ENCODE data around the gene PRR33.

Gene PRR33

GRCh38 chr11:1923201-1923956 is 31.7 kb upstream of the PRR33 start:
- Histone ChIP-seq H3K4me1 (ENCODE audit: insufficient read depth, low read length) (peaks cover 3% of the 10 kb centered on the region; the same call in 1 of the 2 replicates), H3K9me3 (ENCODE audit: control insufficient read depth, insufficient read depth, low read length) (no peaks in the 10 kb centered on the region), H3K36me3 (ENCODE audit: insufficient read depth, low read length) (no peaks in the 10 kb centered on the region), H3K9ac (ENCODE audit: low read depth, low read length) (no peak overlapping the region)

GRCh38 chr11:1922481-1923081 is 30.9 kb upstream of the PRR33 start:
- Histone ChIP-seq H3K36me3 (ENCODE audit: insufficient read depth, low read length) (no peaks in the 10 kb centered on the region), H3K9me3 (ENCODE audit: control insufficient read depth, insufficient read depth, low read length) (no peaks in the 10 kb centered on the region), H3K4me1 (ENCODE audit: insufficient read depth, low read length) (peaks cover 3% of the 10 kb centered on the region; the same call in 1 of the 2 replicates), H3K9ac (ENCODE audit: low read depth, low read length) (no peak overlapping the region)

GRCh38 chr11:1921574-1922141 is 30.0 kb upstream of the PRR33 start:
- Histone ChIP-seq H3K9ac (ENCODE audit: low read depth, low read length) (no peak overlapping the region), H3K36me3 (ENCODE audit: insufficient read depth, low read length) (no peaks in the 10 kb centered on the region), H3K4me1 (ENCODE audit: insufficient read depth, low read length) (no peaks in the 10 kb centered on the region; the same call in 1 of the 2 replicates), H3K9me3 (ENCODE audit: control insufficient read depth, insufficient read depth, low read length) (no peaks in the 10 kb centered on the region)

- H3K9me3 ChIP-seq (ENCODE audit: control insufficient read depth, insufficient read depth, low read length) = no peaks in the 10 kb centered on the region
- H3K9ac ChIP-seq (ENCODE audit: low read depth, low read length) = no peak overlapping the region
- no peaks in the 10 kb centered on the region for H3K4me1 ChIP-seq (ENCODE audit: insufficient read depth, low read length)
- no peaks in the 10 kb centered on the region for H3K36me3 ChIP-seq (ENCODE audit: insufficient read depth, low read length)
Measured at GRCh38 chr11:1920909-1921573, 29.3 kb upstream of the PRR33 start.

DNA sequence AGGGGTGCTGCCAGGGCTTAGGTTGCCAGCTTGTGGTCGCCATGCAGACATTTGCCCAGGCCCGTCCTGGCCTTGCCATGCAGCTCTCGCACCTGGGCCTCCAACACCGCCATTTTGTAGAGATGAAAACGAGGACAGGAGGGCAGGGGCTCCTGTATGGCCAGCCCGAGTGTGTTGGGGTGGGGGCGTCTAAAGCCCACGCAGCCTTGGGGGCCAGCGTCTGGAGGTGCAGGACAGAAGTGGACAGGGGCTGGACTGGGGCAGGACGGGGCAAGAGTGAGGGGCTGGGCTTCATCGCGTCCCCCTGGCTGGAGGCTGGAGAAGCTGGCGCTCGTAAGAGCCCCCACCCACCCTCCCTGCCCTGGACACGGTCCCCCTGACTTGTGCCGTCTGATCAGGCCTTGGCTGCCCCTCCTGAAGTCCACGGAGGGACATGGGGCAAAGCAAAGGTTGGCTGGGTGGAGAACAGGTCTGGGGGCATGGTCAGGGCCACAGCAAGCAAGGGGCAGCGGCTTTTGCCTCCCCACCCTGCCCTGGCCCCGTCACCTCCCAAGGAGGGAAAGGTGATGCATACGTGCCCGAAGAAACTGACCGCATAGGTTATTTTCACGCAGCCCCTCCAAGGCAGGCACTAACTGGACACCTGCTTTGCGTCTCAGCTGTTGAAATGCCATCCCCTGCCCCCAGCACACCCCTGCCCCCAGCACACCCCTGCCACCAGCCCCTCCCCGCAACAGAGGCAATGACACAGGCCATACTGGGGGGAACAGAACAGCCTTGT is 28.6 kb upstream of the PRR33 start:
- Histone ChIP-seq H3K4me1 (ENCODE audit: insufficient read depth, low read length) (no peaks in the 10 kb centered on the region), H3K9ac (ENCODE audit: low read depth, low read length) (no peak overlapping the region), H3K36me3 (ENCODE audit: insufficient read depth, low read length) (no peaks in the 10 kb centered on the region), H3K9me3 (ENCODE audit: control insufficient read depth, insufficient read depth, low read length) (no peaks in the 10 kb centered on the region)

GRCh38 chr11:1919391-1920127 is 27.9 kb upstream of the PRR33 start, which contains the start of gene TNNT3:
Gene TNNT3, plus strand, starts transcription at chr11:1919703. Its CDS starts 3,172 bp downstream, at chr11:1922875.
- H3K9ac ChIP-seq (ENCODE audit: low read depth, low read length) = no peak within 1 kb of the TSS
- no peaks in the 10 kb centered on the region for H3K4me1 ChIP-seq (ENCODE audit: insufficient read depth, low read length)
- H3K36me3 ChIP-seq (ENCODE audit: insufficient read depth, low read length) = no peaks in the 10 kb centered on the region
- H3K9me3 ChIP-seq (ENCODE audit: control insufficient read depth, insufficient read depth, low read length) = no peaks in the 10 kb centered on the region

DNA sequence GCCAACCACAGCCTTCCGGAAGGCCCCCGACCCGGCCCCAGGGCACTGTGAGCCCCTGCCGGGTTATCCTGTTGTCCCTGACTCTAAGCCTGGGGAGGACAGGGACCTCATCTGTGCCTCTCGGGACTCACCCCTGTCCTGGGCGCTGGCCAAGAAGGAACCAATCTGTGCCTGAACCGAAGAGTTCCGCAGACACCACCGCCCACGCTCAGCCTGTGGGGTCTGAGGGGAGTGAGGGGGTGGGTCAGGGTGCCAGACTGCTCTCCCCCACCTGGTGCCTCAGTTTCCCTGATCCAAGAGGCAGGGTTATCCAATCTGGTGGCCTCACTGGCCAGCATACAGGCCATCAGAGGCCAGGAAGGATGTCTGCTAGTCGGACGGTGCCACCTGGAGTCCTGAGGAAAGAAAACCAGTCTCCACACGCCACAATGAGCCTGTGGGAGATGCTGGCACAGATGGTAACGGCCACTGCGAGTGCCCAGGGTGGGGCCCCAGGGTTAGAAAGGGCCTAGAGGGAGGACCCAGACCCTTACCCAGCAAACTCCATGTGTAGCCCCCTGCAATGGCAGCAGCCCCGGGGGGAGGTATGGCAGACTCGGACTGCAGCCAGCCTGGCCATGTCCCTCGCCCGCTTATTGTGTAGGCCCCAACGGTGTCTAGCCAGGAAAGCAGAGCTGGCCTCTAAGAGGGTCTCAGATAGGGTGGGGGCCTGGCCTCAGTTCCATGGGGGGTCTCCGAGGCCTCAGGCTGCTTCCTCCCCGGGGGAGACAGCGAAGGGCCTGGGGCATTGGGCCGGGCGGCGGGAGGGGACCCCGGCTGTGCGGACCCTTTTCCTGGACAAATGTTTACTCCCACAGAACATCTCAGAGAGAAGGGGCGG is 27.0 kb upstream of the PRR33 start:
- Histone ChIP-seq H3K36me3 (ENCODE audit: insufficient read depth, low read length) (no peaks in the 10 kb centered on the region), H3K9ac (ENCODE audit: low read depth, low read length) (no peak overlapping the region), H3K9me3 (ENCODE audit: control insufficient read depth, insufficient read depth, low read length) (no peaks in the 10 kb centered on the region), H3K4me1 (ENCODE audit: insufficient read depth, low read length) (no peaks in the 10 kb centered on the region)

GRCh38 chr11:1917523-1918435 is 26.1 kb upstream of the PRR33 start:
- H3K4me1 ChIP-seq (ENCODE audit: insufficient read depth, low read length) = no peaks in the 10 kb centered on the region
- H3K9me3 ChIP-seq (ENCODE audit: control insufficient read depth, insufficient read depth, low read length) = no peaks in the 10 kb centered on the region
- no peak overlapping the region for H3K9ac ChIP-seq (ENCODE audit: low read depth, low read length)
- H3K36me3 ChIP-seq (ENCODE audit: insufficient read depth, low read length) = no peaks in the 10 kb centered on the region

GRCh38 chr11:1916986-1917522 is 25.4 kb upstream of the PRR33 start:
- Histone ChIP-seq H3K4me1 (ENCODE audit: insufficient read depth, low read length) (no peaks in the 10 kb centered on the region), H3K9ac (ENCODE audit: low read depth, low read length) (no peak overlapping the region), H3K9me3 (ENCODE audit: control insufficient read depth, insufficient read depth, low read length) (no peaks in the 10 kb centered on the region), H3K36me3 (ENCODE audit: insufficient read depth, low read length) (no peaks in the 10 kb centered on the region)

DNA sequence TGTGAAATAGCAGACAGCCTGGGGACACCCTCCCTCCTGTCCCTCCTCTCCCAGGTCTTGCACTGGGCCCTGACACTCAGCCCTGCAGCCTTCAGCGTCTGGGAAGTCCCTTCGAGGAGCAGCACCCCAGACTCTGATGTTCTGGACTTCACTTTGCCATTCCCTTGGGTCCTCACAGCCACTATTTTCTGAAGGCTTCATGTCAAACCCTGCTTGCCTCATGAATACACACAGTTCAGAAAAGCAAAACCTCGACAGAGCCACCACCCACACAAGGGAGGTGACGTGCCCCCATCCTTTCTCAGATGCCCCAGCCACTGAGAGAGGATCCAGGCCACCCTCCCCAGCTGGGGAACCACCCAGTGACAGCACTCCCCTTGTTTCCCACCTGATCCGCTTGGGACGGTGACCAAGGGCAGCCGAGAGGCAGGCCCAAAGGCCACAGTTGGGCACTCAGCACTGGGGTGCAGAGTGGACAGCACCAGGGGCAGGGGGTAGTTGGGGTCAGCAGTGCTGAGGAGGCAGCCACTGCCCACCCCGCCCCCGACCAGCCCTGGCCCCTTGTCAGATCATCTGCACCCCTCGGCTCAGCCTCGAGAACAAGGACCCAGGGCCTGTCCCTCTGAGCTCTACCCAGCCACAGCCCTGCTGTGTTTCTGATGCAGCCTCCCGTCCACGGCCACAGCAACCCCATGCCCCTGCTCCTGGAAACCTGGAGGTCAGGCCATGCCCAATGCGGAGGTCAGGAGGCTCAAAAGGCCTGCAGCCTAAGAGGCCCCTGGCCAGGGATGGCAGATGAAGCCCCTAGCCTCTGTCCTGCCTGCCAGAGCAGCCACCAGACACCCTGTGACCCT is 24.7 kb upstream of the PRR33 start:
- no peaks in the 10 kb centered on the region for H3K9me3 ChIP-seq (ENCODE audit: control insufficient read depth, insufficient read depth, low read length)
- H3K36me3 ChIP-seq (ENCODE audit: insufficient read depth, low read length) = no peaks in the 10 kb centered on the region
- no peak overlapping the region for H3K9ac ChIP-seq (ENCODE audit: low read depth, low read length)
- H3K4me1 ChIP-seq (ENCODE audit: insufficient read depth, low read length) = no peaks in the 10 kb centered on the region

DNA sequence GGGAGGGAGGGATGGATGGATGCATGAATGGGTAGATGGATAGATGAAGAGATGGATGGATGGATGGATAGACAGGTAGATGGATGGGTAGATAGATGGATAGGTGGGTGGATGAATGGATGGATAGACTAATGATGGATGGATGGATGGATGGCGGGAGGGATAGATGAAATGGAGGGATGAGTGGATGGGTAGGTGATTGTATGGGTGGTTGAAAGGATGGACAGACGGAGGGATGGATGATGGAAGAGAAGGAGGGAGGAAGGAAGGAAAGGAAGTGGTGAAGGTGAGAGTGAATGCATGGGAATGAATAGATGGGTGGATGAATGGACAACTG is 24.1 kb upstream of the PRR33 start:
- no peaks in the 10 kb centered on the region for H3K36me3 ChIP-seq (ENCODE audit: insufficient read depth, low read length)
- no peak overlapping the region for H3K9ac ChIP-seq (ENCODE audit: low read depth, low read length)
- no peaks in the 10 kb centered on the region for H3K9me3 ChIP-seq (ENCODE audit: control insufficient read depth, insufficient read depth, low read length)

More for the DNA sequence above, 24.1 kb upstream of the PRR33 start:
- H3K4me1 ChIP-seq (ENCODE audit: insufficient read depth, low read length) = no peaks in the 10 kb centered on the region
